Peyer's patch (tissue), 4 donors: ENCODE data around the gene RUNX3. TPM values are rescaled to one million over a fixed set of nuclear protein-coding genes. Genes with fewer than 3 reads are reported as not detected.
A peak's percentile ranks its signal among the peaks of the same experiment; 100 is the strongest.

Source experiments
- DNase-seq, 3 donors: peaks; one replicate each; pipeline ENCODE4 v3.0.0-alpha.2; 2017 to 2019
- H3K27ac ChIP-seq, 4 donors: fragments of 200-600 bp; sonication (generic); one replicate each; pipeline ENCODE4 v1.5.1; 2016 to 2019
- H3K27me3 ChIP-seq, 2 donors: fragments of 200-600 bp; sonication (generic); one replicate each; pipeline ENCODE4 v1.5.1; 2019
- H3K36me3 ChIP-seq, 3 donors: fragments of 200-600 bp; sonication (generic); one replicate each; pipeline ENCODE4 v1.5.1; 2016 to 2019
- H3K4me1 ChIP-seq, 4 donors: fragments of 200-600 bp; sonication (generic); one replicate each; pipeline ENCODE4 v1.5.1; 2016 to 2019
- H3K4me3 ChIP-seq, 4 donors: fragments of 200-600 bp; sonication (generic); 1 replicate in 3 of 4; 2 replicates in 1 of 4; pipeline ENCODE4 v1.5.1; 2016 to 2019; ENCODE audit warnings: mild to moderate bottlenecking in 1 of 4
- H3K9me3 ChIP-seq, 4 donors: fragments of 200-600 bp; sonication (generic); one replicate each; pipeline ENCODE4 v1.5.1; 2016 to 2019; ENCODE audit warnings: mild to moderate bottlenecking in 1 of 4
- POLR2A ChIP-seq, 2 donors: fragments of 450-650 bp; IDR thresholded peaks; one replicate each; pipeline ENCODE4 v1.5.1; 2017; ENCODE audit warnings: antibody characterized with exemption in 2 of 2, mild to moderate bottlenecking in 2 of 2, moderate library complexity in 2 of 2
- total RNA-seq, 4 donors: library from RNA; depleted of rRNA; stranded (reverse); fragments of >200 nt; gene quantifications; one replicate each; pipeline ENCODE4 v1.1.0, GENCODE V29; 2016
- TF ChIP-seq, protein P1 (sequence below), 6 experiments: fragments of 450-650 bp in 4 of 6; fragments of 200-600 bp in 2 of 6; sonication (generic) in 1 of 6; IDR thresholded peaks; one replicate each; pipeline ENCODE4 v1.5.1; 2017 to 2019; ENCODE audit warnings: antibody characterized with exemption in 6 of 6, mild to moderate bottlenecking in 3 of 6, moderate library complexity in 1 of 6

RUNX3 gene
- total RNA-seq, 4 donors from 2014 or later: 2.1 to 9.9 (median 6.0) TPM

- Histone ChIP-seq H3K4me1 (peaks cover 0 to 7% (median 2%) of the 10 kb centered on the region in 4 donors), H3K9me3 (no peaks in the 10 kb centered on the region), H3K36me3 (no peaks in the 10 kb centered on the region), H3K4me3 (no peak overlapping the region), H3K27me3 (no peaks in the 10 kb centered on the region), H3K27ac (no peak overlapping the region)
- TF ChIP-seq, protein P1, sequence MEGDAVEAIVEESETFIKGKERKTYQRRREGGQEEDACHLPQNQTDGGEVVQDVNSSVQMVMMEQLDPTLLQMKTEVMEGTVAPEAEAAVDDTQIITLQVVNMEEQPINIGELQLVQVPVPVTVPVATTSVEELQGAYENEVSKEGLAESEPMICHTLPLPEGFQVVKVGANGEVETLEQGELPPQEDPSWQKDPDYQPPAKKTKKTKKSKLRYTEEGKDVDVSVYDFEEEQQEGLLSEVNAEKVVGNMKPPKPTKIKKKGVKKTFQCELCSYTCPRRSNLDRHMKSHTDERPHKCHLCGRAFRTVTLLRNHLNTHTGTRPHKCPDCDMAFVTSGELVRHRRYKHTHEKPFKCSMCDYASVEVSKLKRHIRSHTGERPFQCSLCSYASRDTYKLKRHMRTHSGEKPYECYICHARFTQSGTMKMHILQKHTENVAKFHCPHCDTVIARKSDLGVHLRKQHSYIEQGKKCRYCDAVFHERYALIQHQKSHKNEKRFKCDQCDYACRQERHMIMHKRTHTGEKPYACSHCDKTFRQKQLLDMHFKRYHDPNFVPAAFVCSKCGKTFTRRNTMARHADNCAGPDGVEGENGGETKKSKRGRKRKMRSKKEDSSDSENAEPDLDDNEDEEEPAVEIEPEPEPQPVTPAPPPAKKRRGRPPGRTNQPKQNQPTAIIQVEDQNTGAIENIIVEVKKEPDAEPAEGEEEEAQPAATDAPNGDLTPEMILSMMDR (IDR thresholded peaks at IDR 0.05): no peak
- TF ChIP-seq POLR2A (IDR thresholded peaks at IDR 0.05): no peak
- peak in 1 of 3 donors; percentile 46 for DNase-seq
Observed at GRCh38 chr1:24870551-24871195, 59.4 kb downstream of the RUNX3 start.

- Histone ChIP-seq H3K9me3 (no peaks in the 10 kb centered on the region), H3K4me3 (no peak overlapping the region), H3K27me3 (no peaks in the 10 kb centered on the region), H3K36me3 (no peaks in the 10 kb centered on the region), H3K27ac (no peak overlapping the region), H3K4me1 (peaks cover 0 to 15% (median 3%) of the 10 kb centered on the region in 4 donors)
- DNase-seq: peak in 1 of 3 donors; percentile 40
- TF ChIP-seq, protein P1 (IDR thresholded peaks at IDR 0.05): no peak
- TF ChIP-seq POLR2A (IDR thresholded peaks at IDR 0.05): no peak
Observed at GRCh38 chr1:24868016-24868875, 61.8 kb downstream of the RUNX3 start.

GRCh38 chr1:24867084-24867870, 62.8 kb downstream of the RUNX3 start:
- Histone ChIP-seq H3K4me1 (peaks cover 0 to 24% (median 3%) of the 10 kb centered on the region in 4 donors), H3K27me3 (no peaks in the 10 kb centered on the region), H3K4me3 (no peak overlapping the region), H3K36me3 (no peaks in the 10 kb centered on the region), H3K9me3 (no peaks in the 10 kb centered on the region), H3K27ac (no peak overlapping the region)
- no peak for TF ChIP-seq POLR2A (IDR thresholded peaks at IDR 0.05)
- TF ChIP-seq, protein P1 (IDR thresholded peaks at IDR 0.05): no peak
- peak in 1 of 3 donors; percentile 38 for DNase-seq

DNA sequence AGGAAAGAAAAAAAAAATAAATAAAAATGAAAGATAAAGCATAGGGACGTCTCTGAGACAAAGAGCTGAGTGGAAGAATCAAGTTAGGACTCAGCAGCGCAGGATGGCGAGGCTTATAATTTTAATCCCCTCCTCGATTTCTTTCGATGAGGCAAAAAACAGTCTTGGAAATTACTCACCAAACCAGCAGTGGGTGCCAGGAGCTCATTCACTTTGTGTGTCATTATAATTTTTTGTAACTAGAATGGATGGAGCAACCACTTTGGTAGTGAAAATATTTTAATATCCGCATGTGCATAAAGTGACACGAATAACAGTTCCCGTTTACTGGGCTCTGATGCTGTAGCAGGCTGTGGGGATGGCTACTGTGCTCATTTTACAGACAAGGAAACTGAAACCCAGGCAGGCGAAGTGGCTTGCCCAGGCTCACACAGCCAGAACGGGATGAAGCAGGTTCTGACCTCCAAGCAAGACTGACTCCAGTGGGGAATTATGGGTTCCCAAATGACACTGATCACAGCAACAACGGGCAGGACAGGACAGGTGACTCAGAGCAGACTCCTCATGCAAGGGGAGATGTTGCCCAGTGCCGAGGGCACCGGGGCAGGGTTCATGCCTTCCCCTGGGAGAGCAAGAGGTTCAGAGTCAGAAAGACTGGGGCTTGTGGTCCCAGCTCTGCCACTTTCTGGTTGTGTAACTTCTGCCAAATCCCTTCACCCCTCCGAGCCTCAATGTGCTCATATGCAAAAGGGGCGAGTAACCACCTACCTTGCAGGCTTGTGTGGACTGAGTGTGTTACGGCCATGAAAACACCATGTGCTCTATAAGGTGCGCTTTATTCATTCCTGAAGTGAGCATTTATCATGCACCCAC, 63.6 kb downstream of the RUNX3 start:
- no peak for TF ChIP-seq POLR2A (IDR thresholded peaks at IDR 0.05)
- TF ChIP-seq, protein P1 (IDR thresholded peaks at IDR 0.05): no peak
- no peaks in the 10 kb centered on the region for H3K36me3 ChIP-seq
- H3K9me3 ChIP-seq: no peaks in the 10 kb centered on the region
- no peak overlapping the region for H3K27ac ChIP-seq
- no peak overlapping the region for H3K4me3 ChIP-seq
- H3K4me1 ChIP-seq: peaks cover 0 to 30% (median 3%) of the 10 kb centered on the region in 4 donors
- DNase-seq: peak in 1 of 3 donors; percentile 41
- no peaks in the 10 kb centered on the region for H3K27me3 ChIP-seq
